Hepatocyte (in vitro differentiated cells): Measurements from ENCODE around the gene FBXO36. TPM values are rescaled to one million over a fixed set of nuclear protein-coding genes. Genes with fewer than 3 reads are reported as not detected.

Experiments used
- DNase-seq: peaks from one replicate; pipeline ENCODE4 v3.0.0-alpha.2; 2016; ENCODE audit warnings: low spot score
- H2AFZ ChIP-seq: fragments of 200-600 bp; sonication (generic); 2 replicates; pipeline ENCODE4 v1.6.0; 2016; ENCODE audit warnings: antibody characterized with exemption, mild to moderate bottlenecking
- H3K27ac ChIP-seq: fragments of 200-600 bp; sonication (generic); 2 replicates; pipeline ENCODE4 v1.5.1; 2016; ENCODE audit warnings: mild to moderate bottlenecking
- H3K27me3 ChIP-seq: fragments of 200-600 bp; sonication (generic); 2 replicates; pipeline ENCODE4 v1.6.1; 2016
- H3K36me3 ChIP-seq: fragments of 200-600 bp; sonication (generic); replicated peaks from 2 replicates; pipeline ENCODE4 v1.5.1; 2016; ENCODE audit warnings: low read depth; ENCODE audit not compliant: insufficient read depth
- H3K4me1 ChIP-seq: fragments of 200-600 bp; sonication (generic); 2 replicates; pipeline ENCODE4 v1.5.1; 2016; ENCODE audit warnings: mild to moderate bottlenecking, moderate library complexity; ENCODE audit not compliant: insufficient read depth
- H3K4me2 ChIP-seq: fragments of 200-600 bp; sonication (generic); 2 replicates; pipeline ENCODE4 v1.6.0; 2016
- H3K4me3 ChIP-seq: fragments of 200-600 bp; sonication (generic); 2 replicates; pipeline ENCODE4 v1.5.1; 2016; ENCODE audit warnings: mild to moderate bottlenecking
- H3K79me2 ChIP-seq: fragments of 200-600 bp; sonication (generic); 2 replicates; pipeline ENCODE4 v1.6.0; 2017; ENCODE audit warnings: mild to moderate bottlenecking
- H3K9me2 ChIP-seq: fragments of 200-600 bp; sonication (generic); replicated peaks from 2 replicates; pipeline ENCODE4 v1.6.0; 2017; ENCODE audit warnings: mild to moderate bottlenecking; ENCODE audit not compliant: insufficient read depth
- H3K9me3 ChIP-seq: fragments of 200-600 bp; sonication (generic); 2 replicates; pipeline ENCODE4 v1.5.1; 2016; ENCODE audit warnings: low read depth, mild to moderate bottlenecking
- H4K20me1 ChIP-seq: fragments of 200-600 bp; sonication (generic); 2 replicates; pipeline ENCODE4 v1.6.0; 2016; ENCODE audit warnings: mild to moderate bottlenecking; ENCODE audit not compliant: insufficient read depth, poor library complexity, severe bottlenecking
- EZH2 ChIP-seq: fragments of 200-600 bp; sonication (generic); IDR thresholded peaks from 2 replicates; pipeline ENCODE4 v1.6.1; 2016; ENCODE audit warnings: antibody characterized with exemption, mild to moderate bottlenecking, borderline replicate concordance
- EZH2phosphoT487 ChIP-seq: fragments of 200-600 bp; sonication (generic); IDR thresholded peaks from one replicate; pipeline ENCODE4 v1.6.1; 2018; ENCODE audit warnings: antibody characterized with exemption, mild to moderate bottlenecking, low read depth, moderate library complexity; ENCODE audit not compliant: unreplicated experiment, severe bottlenecking
- WGBS: methylation state at CpG from one replicate; pipeline ENCODE4 v1.1.6; 2016; ENCODE audit warnings: low lambda C conversion rate; ENCODE audit errors: missing lambda C conversion rate; 5-methylcytosine and 5-hydroxymethylcytosine counted together
- polyA plus RNA-seq: library from polyadenylated mRNA; unstranded; fragments of >200 nt; fragmentation: Nextera tagmentation; extraction: Ambion mirVana; gene quantifications from 2 replicates; pipeline ENCODE4 v1.2.1, GENCODE V29; 2016
- total RNA-seq: library from RNA; depleted of rRNA; stranded (reverse); fragments of >200 nt; gene quantifications from 2 replicates; pipeline ENCODE4 v1.2.3, GENCODE V29; 2014
- TF ChIP-seq, protein P1 (sequence below): fragments of 200-600 bp; sonication (generic); IDR thresholded peaks from 2 replicates; pipeline ENCODE4 v1.5.1; 2016; ENCODE audit warnings: antibody characterized with exemption, mild to moderate bottlenecking; ENCODE audit not compliant: poor library complexity

Gene FBXO36
- total and polyA plus RNA-seq, 2 experiments from 2014 or later: 2.6 to 6.1 TPM

DNA sequence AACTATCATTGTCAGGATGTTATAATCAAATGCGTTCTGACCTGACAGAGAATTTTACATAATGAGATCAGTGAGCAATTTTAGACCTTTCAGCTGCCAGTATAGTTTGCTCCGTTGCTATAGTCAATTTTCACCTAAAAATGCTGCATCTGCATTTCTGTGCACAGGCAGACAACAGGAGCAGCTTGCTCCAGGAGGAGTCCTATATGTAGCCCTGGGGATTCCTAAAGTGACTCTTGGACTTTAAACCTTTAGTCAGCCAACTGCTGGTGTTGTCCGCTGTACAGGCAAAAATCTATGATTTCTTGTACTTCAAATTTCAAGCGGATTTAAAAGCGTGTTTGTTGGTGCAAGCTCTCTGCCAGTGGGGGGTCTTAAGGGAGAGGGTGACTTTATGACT, 120.7 kb downstream of the FBXO36 start:
- no peak overlapping the region for H3K27ac ChIP-seq
- H4K20me1 ChIP-seq: no peaks in the 10 kb centered on the region
- H3K9me3 ChIP-seq: no peaks in the 10 kb centered on the region
- H3K36me3 ChIP-seq: no peaks in the 10 kb centered on the region
- H3K9me2 ChIP-seq: no peaks in the 10 kb centered on the region
- no peaks in the 10 kb centered on the region for H3K79me2 ChIP-seq
- WGBS: 81% methylated on average over 5 of the region's 5 CpGs
- H3K4me3 ChIP-seq: no peak overlapping the region
- no peaks in the 10 kb centered on the region for H3K4me1 ChIP-seq
- no peak overlapping the region for H2AFZ ChIP-seq
- H3K4me2 ChIP-seq: no peak overlapping the region
- DNase-seq: no peak
- no peaks in the 10 kb centered on the region for H3K27me3 ChIP-seq
- TF ChIP-seq, protein P1, sequence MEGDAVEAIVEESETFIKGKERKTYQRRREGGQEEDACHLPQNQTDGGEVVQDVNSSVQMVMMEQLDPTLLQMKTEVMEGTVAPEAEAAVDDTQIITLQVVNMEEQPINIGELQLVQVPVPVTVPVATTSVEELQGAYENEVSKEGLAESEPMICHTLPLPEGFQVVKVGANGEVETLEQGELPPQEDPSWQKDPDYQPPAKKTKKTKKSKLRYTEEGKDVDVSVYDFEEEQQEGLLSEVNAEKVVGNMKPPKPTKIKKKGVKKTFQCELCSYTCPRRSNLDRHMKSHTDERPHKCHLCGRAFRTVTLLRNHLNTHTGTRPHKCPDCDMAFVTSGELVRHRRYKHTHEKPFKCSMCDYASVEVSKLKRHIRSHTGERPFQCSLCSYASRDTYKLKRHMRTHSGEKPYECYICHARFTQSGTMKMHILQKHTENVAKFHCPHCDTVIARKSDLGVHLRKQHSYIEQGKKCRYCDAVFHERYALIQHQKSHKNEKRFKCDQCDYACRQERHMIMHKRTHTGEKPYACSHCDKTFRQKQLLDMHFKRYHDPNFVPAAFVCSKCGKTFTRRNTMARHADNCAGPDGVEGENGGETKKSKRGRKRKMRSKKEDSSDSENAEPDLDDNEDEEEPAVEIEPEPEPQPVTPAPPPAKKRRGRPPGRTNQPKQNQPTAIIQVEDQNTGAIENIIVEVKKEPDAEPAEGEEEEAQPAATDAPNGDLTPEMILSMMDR: no peak
- TF ChIP-seq EZH2phosphoT487: no peak
- no peak for TF ChIP-seq EZH2

DNA sequence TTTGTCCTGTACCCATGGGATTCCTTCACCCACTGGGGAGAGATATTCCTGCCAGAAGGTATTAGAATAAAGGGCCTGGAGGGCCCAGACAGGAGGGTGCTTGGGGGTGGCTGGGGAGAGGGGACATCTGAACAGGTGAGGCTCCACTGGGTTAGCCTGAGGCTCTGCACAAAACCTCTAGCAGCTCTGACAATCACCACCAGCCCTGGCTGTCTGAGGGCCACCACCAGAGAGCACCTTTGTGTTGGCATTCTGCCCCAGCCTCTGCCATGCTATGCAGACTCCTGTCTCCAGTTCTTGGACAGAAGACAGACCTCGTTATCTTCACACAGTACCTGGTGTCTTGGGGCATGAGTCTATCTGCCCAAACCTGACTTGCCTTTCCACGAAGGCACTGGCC, 121.2 kb downstream of the FBXO36 start:
- TF ChIP-seq, protein P1: no peak
- Histone ChIP-seq H3K4me1 (no peaks in the 10 kb centered on the region), H3K4me3 (no peak overlapping the region), H3K27me3 (no peaks in the 10 kb centered on the region), H4K20me1 (no peaks in the 10 kb centered on the region), H3K36me3 (no peaks in the 10 kb centered on the region), H3K9me2 (no peaks in the 10 kb centered on the region), H3K79me2 (no peaks in the 10 kb centered on the region), H3K9me3 (no peaks in the 10 kb centered on the region), H3K4me2 (no peak overlapping the region), H3K27ac (no peak overlapping the region), H2AFZ (no peak overlapping the region)
- DNase-seq: no peak
- WGBS: 88% methylated on average over 2 of the region's 2 CpGs

DNA sequence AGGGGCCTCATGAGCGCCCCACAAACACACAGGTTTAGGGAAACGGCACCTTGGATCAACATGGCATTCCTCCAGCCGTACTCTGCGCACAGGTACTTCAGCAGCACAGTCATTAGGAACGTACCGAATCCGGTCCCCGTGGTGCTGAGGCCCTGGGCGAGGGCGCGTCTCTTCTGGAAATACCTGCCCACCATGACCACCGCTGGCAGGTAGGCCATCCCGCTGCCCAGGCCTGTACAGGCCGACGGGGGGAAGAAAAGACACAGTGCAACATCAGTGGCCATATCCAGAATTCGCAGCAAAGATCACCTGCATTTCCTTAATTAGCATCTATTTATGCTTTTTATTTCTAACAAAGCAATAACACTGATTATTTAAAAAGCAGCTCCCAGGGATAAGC, 124.2 kb downstream of the FBXO36 start:
- no peaks in the 10 kb centered on the region for H3K36me3 ChIP-seq
- H3K9me3 ChIP-seq: no peaks in the 10 kb centered on the region
- H3K27ac ChIP-seq: no peak overlapping the region
- H3K4me2 ChIP-seq: no peak overlapping the region
- H3K4me3 ChIP-seq: no peak overlapping the region
- H3K4me1 ChIP-seq: no peaks in the 10 kb centered on the region
- no peaks in the 10 kb centered on the region for H3K27me3 ChIP-seq
- TF ChIP-seq EZH2 (no peak), EZH2phosphoT487 (no peak)
- TF ChIP-seq, protein P1: no peak
- 94% methylated on average over 16 of the region's 16 CpGs for WGBS
- H2AFZ ChIP-seq: no peak overlapping the region
- no peaks in the 10 kb centered on the region for H3K9me2 ChIP-seq
- H3K79me2 ChIP-seq: no peaks in the 10 kb centered on the region
- H4K20me1 ChIP-seq: no peaks in the 10 kb centered on the region
- no peak for DNase-seq

DNA sequence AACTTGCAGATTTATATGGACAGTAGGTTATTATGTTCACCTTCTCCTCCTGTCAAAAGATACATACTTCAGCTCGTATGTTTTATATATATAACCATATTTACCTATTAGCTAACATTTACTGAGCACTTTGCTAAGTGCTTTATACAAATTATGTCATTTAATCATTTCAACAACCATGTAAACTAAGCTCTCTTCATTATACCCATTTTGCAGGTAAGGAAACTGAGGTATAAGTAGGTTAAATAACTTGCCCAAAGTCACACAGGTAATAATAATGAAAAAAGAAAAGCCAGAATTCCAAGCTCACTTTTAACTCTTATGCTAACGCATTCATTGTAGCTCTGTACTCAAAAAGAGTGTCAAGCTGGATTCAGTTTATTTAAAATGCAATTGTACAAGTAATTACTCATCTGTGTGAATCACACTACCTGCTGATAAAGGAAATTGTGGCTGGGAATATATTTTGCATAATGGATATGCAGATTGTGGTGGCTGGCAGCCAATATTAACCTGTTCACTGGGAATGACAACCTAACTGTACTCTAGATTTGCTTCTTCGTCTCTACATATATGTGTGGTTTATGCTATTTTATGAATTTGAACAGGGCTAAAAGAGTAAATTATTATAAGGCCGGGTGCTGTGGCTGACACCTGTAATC, 125.8 kb downstream of the FBXO36 start:
- Histone ChIP-seq H4K20me1 (no peaks in the 10 kb centered on the region), H3K79me2 (no peaks in the 10 kb centered on the region), H3K36me3 (no peaks in the 10 kb centered on the region), H3K9me2 (no peaks in the 10 kb centered on the region), H3K27me3 (no peaks in the 10 kb centered on the region), H3K9me3 (no peaks in the 10 kb centered on the region), H3K4me1 (no peaks in the 10 kb centered on the region), H3K4me2 (no peak overlapping the region), H2AFZ (no peak overlapping the region), H3K4me3 (no peak overlapping the region), H3K27ac (no peak overlapping the region)
- TF ChIP-seq, protein P1: no peak
- no peak for TF ChIP-seq EZH2phosphoT487
- TF ChIP-seq EZH2: no peak
- 85% methylated on average over 4 of the region's 4 CpGs for WGBS
- DNase-seq: no peak
